Measurements from ENCODE around the gene YPEL4.

YPEL4 gene

GRCh38 chr11:57598831-57599155 is 50.9 kb downstream of the YPEL4 start:
- no peak overlapping the region for H3K4me3 ChIP-seq (ENCODE audit: low read length, poor library complexity, severe bottlenecking)
- no peaks in the 10 kb centered on the region for H3K36me3 ChIP-seq (ENCODE audit: insufficient read depth, low read length)
- H3K4me2 ChIP-seq (ENCODE audit: low read depth, low read length, poor library complexity, severe bottlenecking) = no peak overlapping the region
- no peaks in the 10 kb centered on the region for H3K27me3 ChIP-seq (ENCODE audit: insufficient read depth, low read length, poor library complexity, severe bottlenecking)
- no peaks in the 10 kb centered on the region for H3K9me3 ChIP-seq (ENCODE audit: insufficient read depth, low read depth, low read length)
- no peaks in the 10 kb centered on the region for H3F3A ChIP-seq (ENCODE audit: low read depth)
- H3K9me2 ChIP-seq (replicated peaks; ENCODE audit: low read depth, low read length) = no peaks in the 10 kb centered on the region
- H3K4me1 ChIP-seq (ENCODE audit: insufficient read depth, low read length, poor library complexity, severe bottlenecking) = no peaks in the 10 kb centered on the region
- no peaks in the 10 kb centered on the region for H4K20me1 ChIP-seq (ENCODE audit: insufficient read depth, low read length, poor library complexity, severe bottlenecking)
- TF ChIP-seq CTCF (conservative IDR thresholded peaks at IDR 0.05; ENCODE audit: low read length) (no peak), EZH2phosphoT487 (IDR thresholded peaks at IDR 0.05; ENCODE audit: borderline replicate concordance) (no peak)
- H3K79me2 ChIP-seq (ENCODE audit: insufficient read depth, low read length) = no peaks in the 10 kb centered on the region
- H3K9ac ChIP-seq (ENCODE audit: low read depth, low read length, poor library complexity, severe bottlenecking) = no peak overlapping the region
- H2AFZ ChIP-seq (ENCODE audit: low read length) = no peak overlapping the region

- no peaks in the 10 kb centered on the region for H3K27me3 ChIP-seq (ENCODE audit: insufficient read depth, low read length, poor library complexity, severe bottlenecking)
- no peaks in the 10 kb centered on the region for H3K4me1 ChIP-seq (ENCODE audit: insufficient read depth, low read length, poor library complexity, severe bottlenecking)
- H3F3A ChIP-seq (ENCODE audit: low read depth) = no peaks in the 10 kb centered on the region
- H3K9ac ChIP-seq (ENCODE audit: low read depth, low read length, poor library complexity, severe bottlenecking) = no peak overlapping the region
- no peaks in the 10 kb centered on the region for H3K79me2 ChIP-seq (ENCODE audit: insufficient read depth, low read length)
- no peak overlapping the region for H3K4me2 ChIP-seq (ENCODE audit: low read depth, low read length, poor library complexity, severe bottlenecking)
- TF ChIP-seq CTCF (conservative IDR thresholded peaks at IDR 0.05; ENCODE audit: low read length) = no peak
- no peak for TF ChIP-seq EZH2phosphoT487 (IDR thresholded peaks at IDR 0.05; ENCODE audit: borderline replicate concordance)
- H3K4me3 ChIP-seq (ENCODE audit: low read length, poor library complexity, severe bottlenecking) = no peak overlapping the region
- H3K9me3 ChIP-seq (ENCODE audit: insufficient read depth, low read depth, low read length) = no peaks in the 10 kb centered on the region
- H4K20me1 ChIP-seq (ENCODE audit: insufficient read depth, low read length, poor library complexity, severe bottlenecking) = no peaks in the 10 kb centered on the region
- H3K9me2 ChIP-seq (replicated peaks; ENCODE audit: low read depth, low read length) = no peaks in the 10 kb centered on the region
- no peaks in the 10 kb centered on the region for H3K36me3 ChIP-seq (ENCODE audit: insufficient read depth, low read length)
- H2AFZ ChIP-seq (ENCODE audit: low read length) = no peak overlapping the region
Measured at GRCh38 chr11:57597916-57598830, 51.5 kb downstream of the YPEL4 start.

DNA sequence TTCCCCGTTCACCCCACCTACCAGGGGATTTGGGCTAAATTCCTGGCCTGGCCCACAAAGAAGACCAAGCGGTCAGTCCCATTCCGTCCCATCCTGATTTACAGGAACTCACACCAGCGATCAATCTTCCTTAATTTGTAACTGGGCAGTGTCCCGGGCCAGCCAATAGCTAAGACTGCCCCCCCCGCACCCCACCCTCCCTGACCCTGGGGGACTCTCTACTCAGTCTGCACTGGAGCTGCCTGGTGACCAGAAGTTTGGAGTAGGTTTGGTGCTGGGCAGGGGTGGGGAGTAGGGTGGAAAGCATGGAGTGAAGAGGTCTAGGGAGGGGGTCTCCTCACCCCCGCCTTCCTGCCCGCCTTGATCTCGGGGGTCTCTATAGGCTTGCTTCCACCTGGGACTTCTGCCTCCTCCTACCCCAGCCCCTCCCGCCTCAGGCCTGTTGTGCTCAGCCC is 52.2 kb downstream of the YPEL4 start, which contains the start of gene SERPING1:
Gene SERPING1, plus strand, starts transcription at position 225 of the 455 bp plus-strand sequence. CDS start 586 bp downstream, outside the sequence.
- no peak within 1 kb of the TSS for H3K9ac ChIP-seq (ENCODE audit: low read depth, low read length, poor library complexity, severe bottlenecking)
- no peak within 1 kb of the TSS for H2AFZ ChIP-seq (ENCODE audit: low read length)
- no peaks in the 10 kb centered on the region for H4K20me1 ChIP-seq (ENCODE audit: insufficient read depth, low read length, poor library complexity, severe bottlenecking)
- no peaks in the 10 kb centered on the region for H3K9me2 ChIP-seq (replicated peaks; ENCODE audit: low read depth, low read length)
- no peak within 1 kb of the TSS for H3K4me3 ChIP-seq (ENCODE audit: low read length, poor library complexity, severe bottlenecking)
- no peaks in the 10 kb centered on the region for H3F3A ChIP-seq (ENCODE audit: low read depth)
- H3K79me2 ChIP-seq (ENCODE audit: insufficient read depth, low read length) = no peaks in the 10 kb centered on the region
- H3K36me3 ChIP-seq (ENCODE audit: insufficient read depth, low read length) = no peaks in the 10 kb centered on the region
- no peaks in the 10 kb centered on the region for H3K4me1 ChIP-seq (ENCODE audit: insufficient read depth, low read length, poor library complexity, severe bottlenecking)
- TF ChIP-seq CTCF (conservative IDR thresholded peaks at IDR 0.05; ENCODE audit: low read length) (no peak), EZH2phosphoT487 (IDR thresholded peaks at IDR 0.05; ENCODE audit: borderline replicate concordance) (no peak)
- no peaks in the 10 kb centered on the region for H3K9me3 ChIP-seq (ENCODE audit: insufficient read depth, low read depth, low read length)
- H3K27me3 ChIP-seq (ENCODE audit: insufficient read depth, low read length, poor library complexity, severe bottlenecking) = no peaks in the 10 kb centered on the region
- H3K4me2 ChIP-seq (ENCODE audit: low read depth, low read length, poor library complexity, severe bottlenecking) = no peak within 1 kb of the TSS
